ENCODE measurements around the gene AVEN. TPM values are rescaled to one million over a fixed set of nuclear protein-coding genes. Genes with fewer than 3 reads are reported as not detected.

Gene AVEN
- total RNA-seq, 2 donors from 2014 or later = 17.0 to 27.4 TPM

DNA sequence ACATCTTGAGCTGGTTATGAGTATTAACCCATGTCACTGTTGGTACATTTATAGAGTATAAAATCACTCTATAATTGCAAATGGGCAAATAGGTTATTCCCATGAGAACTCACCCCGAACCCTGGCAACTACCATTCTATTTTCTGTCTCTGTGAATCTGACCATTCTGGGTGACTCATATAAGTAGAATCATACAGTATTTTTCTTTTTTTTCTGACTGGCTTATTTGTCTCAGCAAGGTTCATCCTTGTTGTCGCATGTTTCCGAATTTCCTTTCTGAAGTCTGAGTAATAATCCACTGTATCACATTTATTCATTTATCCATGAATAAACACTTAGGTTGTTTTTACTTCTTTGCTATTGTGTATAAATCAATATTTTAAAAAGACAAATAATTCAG lies 130.6 kb downstream of the AVEN start:
- Mint-ChIP-seq H3K9me3 (no peaks in the 10 kb centered on the region), H3K36me3 (no peaks in the 10 kb centered on the region), H3K4me1 (ENCODE audit: low read depth in 2 of 2) (peaks cover 7 to 10% of the 10 kb centered on the region in 2 donors), H3K4me3 (no peak overlapping the region), H3K27me3 (no peaks in the 10 kb centered on the region), H3K27ac (no peak overlapping the region)
- no peak for ATAC-seq
- DNase-seq (ENCODE audit: low spot score) = no peak

DNA sequence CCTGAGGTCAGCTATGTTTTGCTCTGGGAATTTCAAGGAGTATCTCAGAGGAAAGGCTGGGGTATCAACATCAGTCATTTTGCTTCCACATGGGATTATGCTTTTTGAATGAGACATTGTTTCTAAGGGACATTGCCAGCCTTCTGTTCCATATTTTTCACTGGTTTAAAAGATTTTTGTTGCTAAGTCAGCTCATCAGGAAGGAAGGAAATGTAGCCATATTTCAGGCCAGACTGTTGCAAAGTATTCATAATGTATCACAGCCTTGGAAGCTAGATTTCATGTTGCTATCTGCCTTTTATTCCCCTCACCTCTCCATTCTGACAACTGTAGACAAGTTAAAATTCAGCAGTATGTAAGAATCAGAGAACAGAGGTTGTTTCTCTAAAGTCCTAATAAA lies 131.7 kb downstream of the AVEN start:
- DNase-seq (ENCODE audit: low spot score) (no peak), ATAC-seq (no peak)
- no peak overlapping the region for H3K4me3 Mint-ChIP-seq
- H3K27me3 Mint-ChIP-seq = no peaks in the 10 kb centered on the region
- H3K36me3 Mint-ChIP-seq = no peaks in the 10 kb centered on the region
- no peak overlapping the region for H3K27ac Mint-ChIP-seq
- H3K9me3 Mint-ChIP-seq = no peaks in the 10 kb centered on the region
- peaks cover 7 to 10% of the 10 kb centered on the region in 2 donors for H3K4me1 Mint-ChIP-seq (ENCODE audit: low read depth in 2 of 2)

DNA sequence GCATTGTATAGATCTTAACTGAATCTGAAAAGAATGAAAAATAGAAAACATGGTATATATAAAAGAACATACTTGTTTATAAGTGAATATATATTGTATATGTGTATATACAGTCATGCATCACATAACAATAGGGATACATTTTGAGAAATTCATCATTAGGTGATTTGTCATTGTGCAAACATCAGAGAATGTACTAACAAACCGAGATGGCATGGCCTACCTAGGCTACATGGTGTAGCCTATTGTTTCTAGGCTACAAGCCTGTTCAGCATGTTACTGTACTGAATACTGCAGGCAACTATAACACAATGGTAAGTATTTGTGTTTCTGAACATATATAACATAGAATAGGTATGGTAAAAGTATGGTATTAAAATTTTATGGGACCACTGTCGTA lies 135.3 kb downstream of the AVEN start:
- DNase-seq (ENCODE audit: low spot score) = no peak
- no peak for ATAC-seq
- H3K4me1 Mint-ChIP-seq (ENCODE audit: low read depth in 2 of 2) = peaks cover 2% of the 10 kb centered on the region in 2 donors
- H3K9me3 Mint-ChIP-seq = no peaks in the 10 kb centered on the region
- no peaks in the 10 kb centered on the region for H3K36me3 Mint-ChIP-seq
- H3K27me3 Mint-ChIP-seq = no peaks in the 10 kb centered on the region
- no peak overlapping the region for H3K27ac Mint-ChIP-seq
- no peak overlapping the region for H3K4me3 Mint-ChIP-seq

DNA sequence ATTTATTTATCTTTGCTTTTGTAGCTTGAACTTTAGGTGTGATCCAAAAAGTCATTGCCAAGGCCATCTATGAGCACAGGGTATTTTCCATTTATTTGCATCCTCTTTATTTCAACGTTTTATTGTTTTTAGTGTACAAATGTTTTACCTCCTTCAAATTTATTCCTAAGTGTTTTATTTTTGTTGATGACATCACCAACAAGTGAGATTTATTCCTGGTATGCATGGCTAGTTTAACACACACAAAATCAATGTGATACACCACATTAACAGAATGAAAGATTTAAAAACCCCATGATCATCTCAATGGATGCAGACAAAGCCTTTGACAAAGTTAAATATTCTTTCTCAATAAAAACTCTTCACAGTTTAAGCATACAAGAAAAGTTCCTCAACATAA lies 137.0 kb downstream of the AVEN start:
- H3K9me3 Mint-ChIP-seq = no peaks in the 10 kb centered on the region
- ATAC-seq (no peak), DNase-seq (ENCODE audit: low spot score) (no peak)
- H3K4me3 Mint-ChIP-seq = no peak overlapping the region
- H3K27me3 Mint-ChIP-seq = no peaks in the 10 kb centered on the region
- H3K36me3 Mint-ChIP-seq = no peaks in the 10 kb centered on the region
- peaks cover 7 to 10% of the 10 kb centered on the region in 2 donors for H3K4me1 Mint-ChIP-seq (ENCODE audit: low read depth in 2 of 2)
- H3K27ac Mint-ChIP-seq = no peak overlapping the region

DNA sequence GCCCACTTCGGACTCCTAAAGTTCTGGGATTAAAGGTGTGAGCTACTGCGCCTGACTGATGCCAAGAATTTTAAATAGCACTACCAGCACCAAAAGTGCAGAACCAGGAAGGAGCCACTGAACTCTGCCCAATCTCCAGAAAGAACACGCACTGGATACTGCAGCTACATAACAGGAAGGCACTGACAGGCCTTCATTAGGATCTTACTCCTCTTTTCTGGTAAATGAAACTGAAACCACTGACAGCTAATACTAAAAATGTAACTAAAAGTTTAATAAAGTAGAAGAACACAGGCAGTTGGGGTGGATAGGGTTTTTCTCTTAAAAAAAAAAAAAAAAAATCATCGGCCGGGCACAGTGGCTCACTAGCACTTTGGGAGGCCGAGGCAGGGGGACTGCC lies 144.8 kb downstream of the AVEN start:
- H3K4me3 Mint-ChIP-seq = no peak overlapping the region
- no peak for DNase-seq (ENCODE audit: low spot score)
- H3K27ac Mint-ChIP-seq = no peak overlapping the region
- no peaks in the 10 kb centered on the region for H3K27me3 Mint-ChIP-seq
- H3K4me1 Mint-ChIP-seq (ENCODE audit: low read depth in 2 of 2) = peaks cover 7 to 12% of the 10 kb centered on the region in 2 donors
- ATAC-seq = no peak
- H3K36me3 Mint-ChIP-seq = no peaks in the 10 kb centered on the region
- no peaks in the 10 kb centered on the region for H3K9me3 Mint-ChIP-seq

DNA sequence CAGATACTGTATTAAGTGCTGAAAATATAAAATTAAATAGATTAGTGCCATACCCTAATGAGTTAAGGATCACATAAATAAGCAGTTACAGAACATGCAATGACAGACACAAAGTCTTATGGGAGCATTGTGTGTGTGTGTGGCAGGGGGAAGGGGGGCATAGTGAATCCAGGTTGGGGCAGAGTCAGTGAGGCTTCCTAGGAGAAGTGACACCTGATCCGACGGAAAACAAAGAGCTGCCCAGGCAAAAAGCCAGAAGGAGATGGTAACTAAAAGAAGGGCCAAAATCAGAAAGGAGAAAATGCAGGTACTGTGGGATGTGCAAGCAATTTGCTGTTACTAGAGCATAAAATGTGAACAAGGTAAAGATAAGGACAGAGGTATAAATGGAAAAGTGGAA lies 150.8 kb downstream of the AVEN start:
- DNase-seq (ENCODE audit: low spot score) = no peak
- H3K36me3 Mint-ChIP-seq = peaks cover 6% of the 10 kb centered on the region

DNA sequence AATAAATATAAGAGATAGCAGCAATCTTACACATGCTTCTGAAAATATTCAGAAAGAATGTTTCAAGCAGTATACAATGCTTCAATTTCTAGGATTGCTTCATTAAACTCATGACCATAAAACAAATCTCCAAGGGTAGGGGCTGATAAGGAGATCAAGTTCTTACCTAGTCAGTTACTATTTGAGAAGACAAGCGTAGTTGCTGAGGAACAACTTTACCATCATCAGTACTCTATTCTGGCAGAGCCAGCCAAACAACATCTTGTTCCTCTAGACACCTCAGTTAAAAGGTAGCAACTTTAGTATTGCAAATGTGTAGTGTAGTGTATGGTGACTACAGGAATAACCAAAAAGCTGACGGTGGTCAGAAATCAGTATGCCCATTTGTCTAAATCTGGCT lies 156.1 kb downstream of the AVEN start:
- ATAC-seq (no peak), DNase-seq (ENCODE audit: low spot score) (no peak)
- no peaks in the 10 kb centered on the region for H3K4me1 Mint-ChIP-seq (ENCODE audit: low read depth in 2 of 2)
- H3K27me3 Mint-ChIP-seq = no peaks in the 10 kb centered on the region
- no peak overlapping the region for H3K4me3 Mint-ChIP-seq
- peaks cover 6% of the 10 kb centered on the region for H3K36me3 Mint-ChIP-seq
- no peak overlapping the region for H3K27ac Mint-ChIP-seq
- H3K9me3 Mint-ChIP-seq = peaks cover 7% of the 10 kb centered on the region

More for the DNA sequence above, 150.8 kb downstream of the AVEN start:
- peaks cover 7% of the 10 kb centered on the region for H3K9me3 Mint-ChIP-seq
- no peaks in the 10 kb centered on the region for H3K27me3 Mint-ChIP-seq
- no peak for ATAC-seq
- H3K27ac Mint-ChIP-seq = no peak overlapping the region
- H3K4me1 Mint-ChIP-seq (ENCODE audit: low read depth in 2 of 2) = no peaks in the 10 kb centered on the region
- H3K4me3 Mint-ChIP-seq = no peak overlapping the region

DNA sequence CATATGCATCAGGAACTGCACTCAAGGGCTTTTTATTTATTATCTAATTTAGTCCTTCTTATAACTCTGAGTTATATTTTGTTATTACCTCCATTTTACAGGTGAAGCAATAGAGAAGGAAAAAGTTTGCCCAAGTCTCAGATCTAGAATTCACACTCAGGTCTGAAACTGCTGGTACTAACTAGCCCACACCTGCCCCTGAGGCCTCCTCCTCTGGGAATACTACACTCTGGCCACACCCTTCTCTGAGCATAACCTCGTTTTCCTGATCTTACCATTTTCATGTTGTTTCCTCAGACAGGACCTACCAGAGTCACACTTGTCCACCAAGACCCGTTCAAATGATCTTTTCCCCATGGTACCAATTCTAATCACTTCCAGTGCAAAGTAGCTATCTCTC lies 164.8 kb downstream of the AVEN start:
- Mint-ChIP-seq H3K4me1 (ENCODE audit: low read depth in 2 of 2) (peaks cover 0 to 6% of the 10 kb centered on the region in 2 donors), H3K36me3 (no peaks in the 10 kb centered on the region), H3K27ac (no peak overlapping the region), H3K27me3 (no peaks in the 10 kb centered on the region), H3K4me3 (no peak overlapping the region), H3K9me3 (no peaks in the 10 kb centered on the region)
- ATAC-seq = no peak
- DNase-seq (ENCODE audit: low spot score) = no peak

DNA sequence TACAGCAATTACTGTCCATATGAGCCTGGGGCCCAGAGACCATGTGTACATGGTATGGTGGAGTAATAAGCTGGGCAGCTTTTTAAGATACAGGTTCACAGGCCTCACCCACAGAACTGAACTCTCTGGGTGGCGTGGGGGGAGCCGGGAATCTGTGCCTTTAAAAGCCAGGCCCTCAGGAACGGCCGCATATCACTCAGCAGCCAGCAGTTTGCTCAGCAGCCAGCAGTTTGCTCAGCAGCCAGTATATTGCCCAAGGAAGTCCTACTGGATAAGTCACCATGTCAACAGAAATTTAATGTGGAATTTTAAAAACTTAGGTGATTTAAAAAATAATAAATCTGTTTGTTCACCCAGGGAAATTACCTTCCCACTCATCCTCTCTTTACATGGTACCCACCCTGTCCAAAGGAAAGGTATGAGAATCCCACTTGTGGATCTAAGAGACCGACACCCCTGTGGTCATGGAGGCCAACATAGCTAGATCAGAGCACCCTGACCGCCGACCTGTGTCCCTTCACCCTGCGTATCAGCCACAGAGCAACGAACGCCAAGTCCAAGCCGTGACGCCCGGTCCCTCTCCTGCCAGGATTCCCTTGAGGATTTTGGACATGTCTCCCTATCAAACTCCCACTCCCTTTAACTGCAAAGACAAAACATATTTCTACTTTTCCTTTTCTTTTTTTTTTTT lies 166.4 kb downstream of the AVEN start:
- no peak overlapping the region for H3K4me3 Mint-ChIP-seq
- ATAC-seq = no peak
- peaks cover 0 to 6% of the 10 kb centered on the region in 2 donors for H3K4me1 Mint-ChIP-seq (ENCODE audit: low read depth in 2 of 2)
- H3K27ac Mint-ChIP-seq = no peak overlapping the region
- H3K9me3 Mint-ChIP-seq = no peaks in the 10 kb centered on the region
- no peaks in the 10 kb centered on the region for H3K36me3 Mint-ChIP-seq
- no peak for DNase-seq (ENCODE audit: low spot score)
- H3K27me3 Mint-ChIP-seq = no peaks in the 10 kb centered on the region

DNA sequence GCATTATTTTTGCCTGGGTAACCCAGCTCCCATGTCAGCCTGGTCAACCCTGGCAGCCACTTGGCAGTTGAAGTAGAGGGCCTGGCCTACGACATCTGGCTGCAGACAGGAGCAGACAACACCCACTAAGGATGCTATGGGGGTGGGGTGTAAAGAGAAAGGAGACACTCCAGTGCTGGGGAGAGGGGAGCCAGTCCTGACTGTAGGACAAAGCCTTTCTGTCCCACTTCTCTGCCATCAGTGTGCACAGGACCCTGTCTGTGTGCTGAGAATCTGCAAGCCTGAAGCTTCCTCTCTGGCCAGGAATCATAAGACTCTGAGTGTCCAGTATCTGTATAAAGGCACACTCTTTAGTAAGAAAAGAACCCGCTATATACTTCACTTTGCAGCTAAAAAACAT lies 167.0 kb downstream of the AVEN start:
- Mint-ChIP-seq H3K27ac (no peak overlapping the region), H3K36me3 (peaks cover 2% of the 10 kb centered on the region), H3K27me3 (no peaks in the 10 kb centered on the region), H3K4me3 (no peak overlapping the region), H3K4me1 (ENCODE audit: low read depth in 2 of 2) (peaks cover 0 to 6% of the 10 kb centered on the region in 2 donors), H3K9me3 (no peaks in the 10 kb centered on the region)
- DNase-seq (ENCODE audit: low spot score) (no peak), ATAC-seq (no peak)

DNA sequence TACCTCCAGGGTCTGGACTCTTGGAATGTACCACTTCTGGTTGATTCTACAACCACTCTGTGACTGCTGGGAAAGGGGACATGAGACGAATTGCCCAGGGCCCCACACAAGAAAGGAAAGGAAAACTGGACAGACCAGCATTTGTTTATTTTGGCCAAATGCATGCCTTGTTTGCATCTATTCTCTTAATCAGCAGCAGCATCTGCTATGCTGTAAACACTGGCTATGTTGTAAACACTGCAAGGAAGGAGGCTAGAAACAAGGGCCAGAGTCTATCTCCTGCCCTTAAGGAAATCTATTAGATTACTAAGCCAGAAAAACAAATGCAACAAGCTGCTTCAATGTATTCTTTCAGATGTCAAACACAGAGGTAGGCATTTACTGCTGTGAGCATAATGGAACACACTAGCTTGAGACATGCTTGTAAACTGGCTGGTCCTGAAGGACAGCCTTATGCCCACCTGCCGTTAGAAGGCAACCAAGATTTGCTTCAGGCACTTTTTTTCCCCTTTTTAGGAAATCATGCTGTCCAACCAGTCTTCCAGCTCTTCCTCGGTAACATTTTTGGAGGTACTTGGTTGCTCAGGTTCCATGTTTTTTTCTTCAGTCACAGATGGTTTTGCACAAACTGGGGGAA lies 172.8 kb downstream of the AVEN start:
- Mint-ChIP-seq H3K27me3 (no peaks in the 10 kb centered on the region), H3K4me3 (no peak overlapping the region), H3K27ac (no peak overlapping the region), H3K36me3 (peaks cover 27% of the 10 kb centered on the region), H3K4me1 (ENCODE audit: low read depth in 2 of 2) (peaks cover 0 to 6% of the 10 kb centered on the region in 2 donors), H3K9me3 (no peaks in the 10 kb centered on the region)
- DNase-seq (ENCODE audit: low spot score) (no peak), ATAC-seq (no peak)

DNA sequence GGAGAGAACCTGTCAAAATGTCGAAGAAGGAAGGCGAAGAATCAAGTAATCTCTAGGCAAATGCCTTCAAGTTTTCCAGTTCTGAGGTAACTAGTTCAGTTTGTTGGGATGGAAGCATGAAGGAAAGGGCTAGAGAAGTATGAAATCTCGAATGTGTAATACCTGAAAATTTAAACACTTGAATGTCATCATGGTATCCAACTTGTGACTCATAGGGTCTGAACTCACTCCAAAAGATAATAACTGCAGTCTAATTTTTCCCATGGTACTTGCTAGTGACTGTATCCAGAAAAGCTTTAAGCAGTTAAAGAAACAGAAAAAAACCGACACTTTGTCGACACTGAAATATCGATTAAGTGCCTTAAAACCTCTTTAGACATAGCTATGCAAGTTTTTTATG lies 173.6 kb downstream of the AVEN start:
- H3K9me3 Mint-ChIP-seq = no peaks in the 10 kb centered on the region
- H3K27ac Mint-ChIP-seq = no peak overlapping the region
- peaks cover 0 to 6% of the 10 kb centered on the region in 2 donors for H3K4me1 Mint-ChIP-seq (ENCODE audit: low read depth in 2 of 2)
- peaks cover 27% of the 10 kb centered on the region for H3K36me3 Mint-ChIP-seq
- DNase-seq (ENCODE audit: low spot score) (no peak), ATAC-seq (no peak)
- no peaks in the 10 kb centered on the region for H3K27me3 Mint-ChIP-seq
- no peak overlapping the region for H3K4me3 Mint-ChIP-seq

DNA sequence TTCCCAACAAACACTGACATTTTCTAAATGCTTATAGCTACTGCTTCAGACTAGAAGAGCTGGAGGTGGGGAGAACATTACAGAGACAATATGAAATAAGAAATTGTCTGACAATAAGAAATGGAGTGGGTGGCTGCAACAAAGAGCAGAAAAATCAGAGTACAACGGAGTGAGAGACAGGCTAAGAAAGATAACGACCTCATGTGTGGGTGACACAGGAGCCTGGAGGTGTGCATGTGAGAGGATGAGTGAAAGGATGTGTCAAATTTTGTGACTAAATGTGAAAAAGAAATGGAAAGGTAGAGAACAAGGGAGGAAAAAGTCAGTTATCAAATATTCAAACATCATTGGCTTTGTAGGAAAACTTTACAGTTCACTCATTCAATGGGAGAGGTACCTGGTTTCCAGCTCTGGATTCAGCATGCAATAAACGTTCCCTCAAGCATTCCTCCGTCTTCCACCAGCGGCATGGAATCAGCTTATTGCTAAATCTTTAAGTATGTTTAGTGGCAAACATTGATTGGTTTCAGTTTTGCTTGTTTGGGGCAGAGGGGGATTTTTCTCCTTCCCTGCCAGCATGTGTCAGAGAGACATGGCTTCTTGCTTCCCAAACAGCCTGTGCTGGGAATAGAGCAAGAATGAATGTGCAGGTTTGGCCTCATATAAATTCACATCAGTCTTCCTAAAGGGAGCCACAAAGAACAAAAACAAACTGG lies 174.5 kb downstream of the AVEN start:
- H3K4me1 Mint-ChIP-seq (ENCODE audit: low read depth in 2 of 2) = peaks cover 0 to 2% of the 10 kb centered on the region in 2 donors
- no peaks in the 10 kb centered on the region for H3K27me3 Mint-ChIP-seq
- ATAC-seq (no peak), DNase-seq (ENCODE audit: low spot score) (no peak)
- no peaks in the 10 kb centered on the region for H3K9me3 Mint-ChIP-seq
- no peak overlapping the region for H3K27ac Mint-ChIP-seq
- H3K4me3 Mint-ChIP-seq = no peak overlapping the region
- peaks cover 31% of the 10 kb centered on the region for H3K36me3 Mint-ChIP-seq

DNA sequence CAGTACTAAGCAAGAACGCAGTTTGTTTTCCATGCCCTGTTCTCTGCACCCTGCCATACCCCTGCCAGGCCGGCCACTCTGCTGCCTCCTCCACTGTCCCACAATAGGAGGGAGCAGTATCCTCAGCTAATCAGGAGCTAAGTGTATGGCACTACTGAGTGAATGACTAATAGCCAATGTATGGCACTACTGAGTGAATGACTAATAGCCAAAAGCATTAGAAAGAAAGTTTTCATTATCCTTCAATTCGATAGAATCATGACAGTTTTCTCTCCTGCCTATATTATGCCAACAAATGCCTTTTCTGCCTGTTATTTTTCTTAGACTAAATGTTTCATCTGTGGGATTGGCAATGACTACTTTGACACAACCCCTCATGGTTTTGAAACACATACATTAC lies 178.2 kb downstream of the AVEN start:
- no peak overlapping the region for H3K27ac Mint-ChIP-seq
- no peak overlapping the region for H3K4me3 Mint-ChIP-seq
- H3K9me3 Mint-ChIP-seq = no peaks in the 10 kb centered on the region

More for the DNA sequence above, 178.2 kb downstream of the AVEN start:
- no peak for ATAC-seq
- Mint-ChIP-seq H3K27me3 (no peaks in the 10 kb centered on the region), H3K4me1 (ENCODE audit: low read depth in 2 of 2) (no peaks in the 10 kb centered on the region), H3K36me3 (peaks cover 21% of the 10 kb centered on the region)
- DNase-seq (ENCODE audit: low spot score) = no peak

All from natural killer cell treated with Interleukin-12 subunit alpha and Interleukin-12 subunit beta and Interleukin-15 and Interleukin-18, amount 100 ng/mL, for 72 hours (primary cell).